ENCODE results near the gene C16orf95. TPM values are rescaled to one million over a fixed set of nuclear protein-coding genes. Genes with fewer than 3 reads are reported as not detected.
A peak's percentile ranks its signal among the peaks of the same experiment; 100 is the strongest.
"Not testable (repeated sequence)": the region's sequence is repeated elsewhere in the genome, so short reads cannot be mapped to it uniquely, and the experiment has no call there.

The C16orf95 gene
- total and polyA plus RNA-seq, 7 experiments from 2014 or later: 1.3 to 8.6 (median 2.7) TPM

GRCh38 chr16:87344165-87344930 is 27.2 kb upstream of the C16orf95 start:
- peaks cover 4 to 33% (median 16%) of the 10 kb centered on the region in 7 donors for H3K4me1 Mint-ChIP-seq
- POLR2A ChIA-PET: interaction anchor here (0.7 to 1.9 kb wide), 4 partner anchors 9 to 1455 kb away, joined by 3 to 6 read pairs (median 6); partner anchors contain the start of genes C16orf95 and FBXO31
- Histone ChIP-seq H3K9me3 (ENCODE audit: control insufficient read depth in 2 of 3, low read length in 3 of 3) (no peaks in the 10 kb centered on the region), H3K4me1 (ENCODE audit: control insufficient read depth in 2 of 2, insufficient read depth in 2 of 2, low read length in 2 of 2) (peaks cover 5 to 8% of the 10 kb centered on the region in 2 donors), H3K36me3 (ENCODE audit: control insufficient read depth in 2 of 3, insufficient read depth in 3 of 3, low read length in 3 of 3) (peaks cover 0 to 64% (median 16%) of the 10 kb centered on the region in 3 experiments), H3K4me3 (ENCODE audit: low read length) (no peak overlapping the region), H3K27me3 (ENCODE audit: control insufficient read depth in 2 of 2, insufficient read depth in 2 of 2, low read length in 2 of 2) (no peaks in the 10 kb centered on the region), H3K27ac (ENCODE audit: low read depth, low read length) (peak overlapping the region; percentile 44)
- H3K36me3 Mint-ChIP-seq: peaks cover 11 to 48% (median 19%) of the 10 kb centered on the region in 5 donors
- intact Hi-C loops (cut with micrococcal nuclease): no loop called here
- DNase-seq: no peak
- peak overlapping the region in 7 of 9 donors; percentile 87 to 99 (median 95) for H3K27ac Mint-ChIP-seq
- ATAC-seq: no peak
- H3K4me3 Mint-ChIP-seq: peak overlapping the region in 9 of 10 donors; percentile 29 to 84 (median 57)
- H3K27me3 Mint-ChIP-seq: no peaks in the 10 kb centered on the region
- peaks cover 0 to 3% (median 0%) of the 10 kb centered on the region in 11 donors for H3K9me3 Mint-ChIP-seq
- CTCF ChIA-PET: no interaction called here

GRCh38 chr16:87343753-87344050 is 26.5 kb upstream of the C16orf95 start:
- ATAC-seq (no peak), DNase-seq (no peak)
- no peak overlapping the region for H3K27ac ChIP-seq (ENCODE audit: low read depth, low read length)
- peaks cover 5 to 8% of the 10 kb centered on the region in 2 donors for H3K4me1 ChIP-seq (ENCODE audit: control insufficient read depth in 2 of 2, insufficient read depth in 2 of 2, low read length in 2 of 2)
- peaks cover 4 to 30% (median 19%) of the 10 kb centered on the region in 7 donors for H3K4me1 Mint-ChIP-seq
- H3K4me3 ChIP-seq (ENCODE audit: low read length): no peak overlapping the region
- H3K27me3 ChIP-seq (ENCODE audit: control insufficient read depth in 2 of 2, insufficient read depth in 2 of 2, low read length in 2 of 2): no peaks in the 10 kb centered on the region
- H3K36me3 ChIP-seq (ENCODE audit: control insufficient read depth in 2 of 3, insufficient read depth in 3 of 3, low read length in 3 of 3): peaks cover 0 to 69% (median 16%) of the 10 kb centered on the region in 3 experiments
- POLR2A ChIA-PET: interaction anchor here (1.9 kb wide), 1 partner anchor 8 kb away, joined by 6 read pairs; no protein-coding TSS in a partner anchor
- peak overlapping the region in 7 of 9 donors; percentile 28 to 95 (median 81) for H3K27ac Mint-ChIP-seq
- H3K27me3 Mint-ChIP-seq: no peaks in the 10 kb centered on the region
- H3K9me3 Mint-ChIP-seq: peaks cover 0 to 4% (median 0%) of the 10 kb centered on the region in 11 donors
- CTCF ChIA-PET: no interaction called here
- peaks cover 13 to 50% (median 18%) of the 10 kb centered on the region in 5 donors for H3K36me3 Mint-ChIP-seq
- peak overlapping the region in 6 of 10 donors; percentile 29 to 84 (median 68) for H3K4me3 Mint-ChIP-seq
- no peaks in the 10 kb centered on the region for H3K9me3 ChIP-seq (ENCODE audit: control insufficient read depth in 2 of 3, low read length in 3 of 3)
- intact Hi-C loops (cut with micrococcal nuclease): no loop called here

- ATAC-seq (no peak), DNase-seq (no peak)
- CTCF ChIA-PET: no interaction called here
- H3K27ac ChIP-seq (ENCODE audit: low read depth, low read length): no peak overlapping the region
- H3K4me1 Mint-ChIP-seq: peaks cover 4 to 30% (median 19%) of the 10 kb centered on the region in 7 donors
- no peaks in the 10 kb centered on the region for H3K27me3 Mint-ChIP-seq
- H3K9me3 Mint-ChIP-seq: peaks cover 0 to 4% (median 0%) of the 10 kb centered on the region in 11 donors
- POLR2A ChIA-PET: interaction anchor here (1.9 kb wide), 1 partner anchor 8 kb away, joined by 6 read pairs; no protein-coding TSS in a partner anchor
- H3K4me3 ChIP-seq (ENCODE audit: low read length): no peak overlapping the region
- peaks cover 15 to 49% (median 18%) of the 10 kb centered on the region in 5 donors for H3K36me3 Mint-ChIP-seq
- peak overlapping the region in 2 of 10 donors; percentile 32 to 84 for H3K4me3 Mint-ChIP-seq
- H3K27ac Mint-ChIP-seq: peak overlapping the region in 6 of 9 donors; percentile 28 to 91 (median 73)
- H3K27me3 ChIP-seq (ENCODE audit: control insufficient read depth in 2 of 2, insufficient read depth in 2 of 2, low read length in 2 of 2): no peaks in the 10 kb centered on the region
- H3K9me3 ChIP-seq (ENCODE audit: control insufficient read depth in 2 of 3, low read length in 3 of 3): no peaks in the 10 kb centered on the region
- intact Hi-C loops (cut with micrococcal nuclease): no loop called here
- H3K36me3 ChIP-seq (ENCODE audit: control insufficient read depth in 2 of 3, insufficient read depth in 3 of 3, low read length in 3 of 3): peaks cover 0 to 64% (median 16%) of the 10 kb centered on the region in 3 experiments
- H3K4me1 ChIP-seq (ENCODE audit: control insufficient read depth in 2 of 2, insufficient read depth in 2 of 2, low read length in 2 of 2): peaks cover 5 to 8% of the 10 kb centered on the region in 2 donors
Observed at GRCh38 chr16:87342978-87343752, 26.0 kb upstream of the C16orf95 start.

- Mint-ChIP-seq H3K9me3 (peaks cover 0 to 4% (median 0%) of the 10 kb centered on the region in 11 donors), H3K4me1 (peaks cover 4 to 36% (median 20%) of the 10 kb centered on the region in 7 donors), H3K27ac (peak overlapping the region in 2 of 9 donors; percentile 36 to 45), H3K4me3 (no peak overlapping the region), H3K36me3 (peaks cover 15 to 49% (median 18%) of the 10 kb centered on the region in 5 donors), H3K27me3 (no peaks in the 10 kb centered on the region)
- Histone ChIP-seq H3K27ac (ENCODE audit: low read depth, low read length) (no peak overlapping the region), H3K4me1 (ENCODE audit: control insufficient read depth in 2 of 2, insufficient read depth in 2 of 2, low read length in 2 of 2) (peaks cover 7 to 8% of the 10 kb centered on the region in 2 donors), H3K9me3 (ENCODE audit: control insufficient read depth in 2 of 3, low read length in 3 of 3) (no peaks in the 10 kb centered on the region), H3K4me3 (ENCODE audit: low read length) (no peak overlapping the region), H3K36me3 (ENCODE audit: control insufficient read depth in 2 of 3, insufficient read depth in 3 of 3, low read length in 3 of 3) (peaks cover 0 to 58% (median 16%) of the 10 kb centered on the region in 3 experiments), H3K27me3 (ENCODE audit: control insufficient read depth in 2 of 2, insufficient read depth in 2 of 2, low read length in 2 of 2) (no peaks in the 10 kb centered on the region)
- DNase-seq (no peak), ATAC-seq (no peak)
- ChIA-PET CTCF (interaction anchor here (1.9 kb wide), 1 partner anchor 19 kb away, joined by 3 read pairs; no protein-coding TSS in a partner anchor), POLR2A (no interaction called here)
- intact Hi-C loops (cut with micrococcal nuclease): no loop called here
Observed at GRCh38 chr16:87342504-87342903, 25.3 kb upstream of the C16orf95 start.

GRCh38 chr16:87340198-87340597 is 23.0 kb upstream of the C16orf95 start:
- ATAC-seq (no peak), DNase-seq (no peak)
- Histone ChIP-seq H3K9me3 (ENCODE audit: control insufficient read depth in 2 of 3, low read length in 3 of 3) (no peaks in the 10 kb centered on the region), H3K27me3 (ENCODE audit: control insufficient read depth in 2 of 2, insufficient read depth in 2 of 2, low read length in 2 of 2) (no peaks in the 10 kb centered on the region), H3K4me3 (ENCODE audit: low read length) (no peak overlapping the region), H3K36me3 (ENCODE audit: control insufficient read depth in 2 of 3, insufficient read depth in 3 of 3, low read length in 3 of 3) (peaks cover 0 to 52% (median 9%) of the 10 kb centered on the region in 3 experiments), H3K27ac (ENCODE audit: low read depth, low read length) (no peak overlapping the region), H3K4me1 (ENCODE audit: control insufficient read depth in 2 of 2, insufficient read depth in 2 of 2, low read length in 2 of 2) (peaks cover 0 to 11% of the 10 kb centered on the region in 2 donors)
- ChIA-PET CTCF (no interaction called here), POLR2A (interaction anchor here (1.1 kb wide), 1 partner anchor 48 kb away, joined by 3 read pairs; no protein-coding TSS in a partner anchor)
- Mint-ChIP-seq H3K9me3 (peaks cover 0 to 4% (median 0%) of the 10 kb centered on the region in 11 donors), H3K4me1 (peaks cover 2 to 39% (median 21%) of the 10 kb centered on the region in 7 donors), H3K4me3 (no peak overlapping the region), H3K36me3 (peaks cover 9 to 47% (median 17%) of the 10 kb centered on the region in 5 donors), H3K27ac (peak overlapping the region in 6 of 9 donors; percentile 5 to 60 (median 21)), H3K27me3 (no peaks in the 10 kb centered on the region)
- intact Hi-C loops (cut with micrococcal nuclease): no loop called here

- not testable (repeated sequence) for ATAC-seq
Observed at GRCh38 chr16:87339724-87340105, 22.5 kb upstream of the C16orf95 start.

More at GRCh38 chr16:87339724-87340105, 22.5 kb upstream of the C16orf95 start:
- H3K4me1 ChIP-seq (ENCODE audit: control insufficient read depth in 2 of 2, insufficient read depth in 2 of 2, low read length in 2 of 2); intact Hi-C loops (cut with micrococcal nuclease); H3K9me3 Mint-ChIP-seq; H3K4me3 ChIP-seq (ENCODE audit: low read length); H3K27ac ChIP-seq (ENCODE audit: low read depth, low read length); H3K9me3 ChIP-seq (ENCODE audit: control insufficient read depth in 2 of 3, low read length in 3 of 3); H3K27me3 Mint-ChIP-seq; DNase-seq; CTCF ChIA-PET; H3K4me3 Mint-ChIP-seq; H3K27me3 ChIP-seq (ENCODE audit: control insufficient read depth in 2 of 2, insufficient read depth in 2 of 2, low read length in 2 of 2): not testable (repeated sequence)
- H3K36me3 ChIP-seq (ENCODE audit: control insufficient read depth in 2 of 3, insufficient read depth in 3 of 3, low read length in 3 of 3): peaks cover 0 to 56% (median 9%) of the 10 kb centered on the region in 3 experiments
- Mint-ChIP-seq H3K36me3 (peaks cover 9 to 47% (median 17%) of the 10 kb centered on the region in 5 donors), H3K27ac (peak overlapping the region in 1 of 9 donors; percentile 46), H3K4me1 (peaks cover 2 to 34% (median 20%) of the 10 kb centered on the region in 7 donors)
- POLR2A ChIA-PET: interaction anchor here (1.1 kb wide), 1 partner anchor 49 kb away, joined by 3 read pairs; no protein-coding TSS in a partner anchor

Measured in naive thymus-derived CD4-positive, alpha-beta T cell (primary cell).